ENCODE data around the gene BICC1.
A peak's percentile ranks its signal among the peaks of the same experiment; 100 is the strongest.
"Not testable (repeated sequence)": the region's sequence is repeated elsewhere in the genome, so short reads cannot be mapped to it uniquely, and the experiment has no call there.

Gene BICC1

DNA sequence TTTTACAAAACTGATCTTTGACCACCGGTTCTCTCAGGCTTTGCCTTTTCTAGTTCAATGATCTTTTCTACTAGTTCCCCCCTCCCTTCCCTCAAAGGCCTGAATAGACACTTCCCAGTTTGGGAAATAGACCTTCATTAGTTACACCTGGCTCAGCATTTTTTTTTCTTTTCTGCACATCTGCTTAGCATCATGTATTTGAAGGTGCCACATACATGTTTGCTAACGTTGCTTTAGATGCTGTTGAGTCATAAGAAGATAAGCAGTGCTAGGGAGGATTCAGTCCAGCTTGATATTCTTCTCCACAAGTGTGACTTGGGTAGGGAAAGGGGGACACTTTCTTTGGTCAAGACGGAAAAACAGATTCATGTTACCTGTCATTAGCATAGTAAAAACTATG, 78.3 kb downstream of the BICC1 start:
- H3K27ac ChIP-seq (replicated peaks): no peak overlapping the region
- H3K4me3 ChIP-seq (replicated peaks; ENCODE audit: insufficient read depth, low read length): no peak overlapping the region
- DNase-seq (ENCODE audit: low read depth in 1 of 2, low spot score in 1 of 2): no peak
- TF ChIP-seq POLR2AphosphoS5 (IDR thresholded peaks at IDR 0.05; ENCODE audit: low read depth): no peak
- TF ChIP-seq GABPA (IDR thresholded peaks at IDR 0.05; ENCODE audit: low read depth): no peak
- TF ChIP-seq, protein P1, sequence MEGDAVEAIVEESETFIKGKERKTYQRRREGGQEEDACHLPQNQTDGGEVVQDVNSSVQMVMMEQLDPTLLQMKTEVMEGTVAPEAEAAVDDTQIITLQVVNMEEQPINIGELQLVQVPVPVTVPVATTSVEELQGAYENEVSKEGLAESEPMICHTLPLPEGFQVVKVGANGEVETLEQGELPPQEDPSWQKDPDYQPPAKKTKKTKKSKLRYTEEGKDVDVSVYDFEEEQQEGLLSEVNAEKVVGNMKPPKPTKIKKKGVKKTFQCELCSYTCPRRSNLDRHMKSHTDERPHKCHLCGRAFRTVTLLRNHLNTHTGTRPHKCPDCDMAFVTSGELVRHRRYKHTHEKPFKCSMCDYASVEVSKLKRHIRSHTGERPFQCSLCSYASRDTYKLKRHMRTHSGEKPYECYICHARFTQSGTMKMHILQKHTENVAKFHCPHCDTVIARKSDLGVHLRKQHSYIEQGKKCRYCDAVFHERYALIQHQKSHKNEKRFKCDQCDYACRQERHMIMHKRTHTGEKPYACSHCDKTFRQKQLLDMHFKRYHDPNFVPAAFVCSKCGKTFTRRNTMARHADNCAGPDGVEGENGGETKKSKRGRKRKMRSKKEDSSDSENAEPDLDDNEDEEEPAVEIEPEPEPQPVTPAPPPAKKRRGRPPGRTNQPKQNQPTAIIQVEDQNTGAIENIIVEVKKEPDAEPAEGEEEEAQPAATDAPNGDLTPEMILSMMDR (IDR thresholded peaks at IDR 0.05; ENCODE audit: insufficient read depth, low read length): no peak
- no peak for TF ChIP-seq REST (IDR thresholded peaks at IDR 0.05; ENCODE audit: insufficient replicate concordance, low read depth)
- TF ChIP-seq SPI1 (IDR thresholded peaks at IDR 0.05; ENCODE audit: borderline replicate concordance, low read depth): no peak
- no peaks in the 10 kb centered on the region for H3K27me3 ChIP-seq (ENCODE audit: insufficient read depth, poor library complexity, severe bottlenecking)

- Histone ChIP-seq H3K27ac (replicated peaks) (no peak overlapping the region), H3K4me3 (replicated peaks; ENCODE audit: insufficient read depth, low read length) (no peak overlapping the region), H3K27me3 (ENCODE audit: insufficient read depth, poor library complexity, severe bottlenecking) (no peaks in the 10 kb centered on the region)
- TF ChIP-seq POLR2AphosphoS5 (IDR thresholded peaks at IDR 0.05; ENCODE audit: low read depth) (peak; percentile 41; the same call in 1 of the 2 replicates), GABPA (IDR thresholded peaks at IDR 0.05; ENCODE audit: low read depth) (no peak), SPI1 (IDR thresholded peaks at IDR 0.05; ENCODE audit: borderline replicate concordance, low read depth) (peak; percentile 76; the same call in 1 of the 2 replicates), REST (IDR thresholded peaks at IDR 0.05; ENCODE audit: insufficient replicate concordance, low read depth) (no peak)
- TF ChIP-seq, protein P1 (IDR thresholded peaks at IDR 0.05; ENCODE audit: insufficient read depth, low read length): no peak
- DNase-seq (ENCODE audit: low read depth in 1 of 2, low spot score in 1 of 2): peak in 1 of 2 experiments; percentile 79
Observed at GRCh38 chr10:58593008-58593407, 80.3 kb downstream of the BICC1 start.

GRCh38 chr10:58597211-58597610, 84.5 kb downstream of the BICC1 start:
- not testable (repeated sequence) for H3K27ac ChIP-seq (replicated peaks); H3K4me3 ChIP-seq (replicated peaks; ENCODE audit: insufficient read depth, low read length); H3K27me3 ChIP-seq (ENCODE audit: insufficient read depth, poor library complexity, severe bottlenecking)
- DNase-seq (ENCODE audit: low read depth in 1 of 2, low spot score in 1 of 2): peak in 1 of 2 experiments; percentile 41
- 0 out of 2 replicates have a peak, but pooled peaks have one; percentile 14 for TF ChIP-seq POLR2AphosphoS5 (IDR thresholded peaks at IDR 0.05; ENCODE audit: low read depth)

DNA sequence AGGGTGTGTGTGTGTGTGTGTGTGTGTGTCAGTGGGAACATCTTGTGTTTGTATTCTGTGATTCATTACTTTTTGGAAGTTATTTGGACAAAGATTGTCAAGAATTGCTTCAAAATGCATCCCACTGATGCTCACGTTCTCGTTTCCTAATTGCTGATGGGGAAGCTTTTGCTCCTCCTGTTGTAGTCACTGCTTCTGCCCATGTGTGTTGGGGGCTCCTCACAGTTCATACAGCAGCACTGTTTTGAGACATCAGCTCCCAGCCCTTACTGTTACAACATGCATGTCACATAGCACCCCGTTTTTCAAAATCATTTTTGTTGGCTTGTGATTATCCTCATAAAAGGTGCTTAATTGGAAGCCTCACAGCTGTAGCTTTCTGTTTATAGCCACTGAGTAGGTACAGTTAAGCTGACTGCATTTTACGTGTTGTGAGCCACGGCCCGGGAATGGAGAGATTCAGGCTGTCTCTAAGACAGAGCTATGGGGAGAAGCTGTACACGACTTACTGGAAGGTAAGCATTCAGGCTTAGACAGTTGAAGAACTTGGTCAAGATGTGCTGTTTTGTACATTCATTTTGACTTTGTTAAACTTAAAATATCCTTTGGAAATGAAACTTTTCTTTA, 87.4 kb downstream of the BICC1 start:
- DNase-seq (ENCODE audit: low read depth in 1 of 2, low spot score in 1 of 2): no peak
- H3K27ac ChIP-seq (replicated peaks): no peak overlapping the region
- TF ChIP-seq GABPA (IDR thresholded peaks at IDR 0.05; ENCODE audit: low read depth) (no peak), SPI1 (IDR thresholded peaks at IDR 0.05; ENCODE audit: borderline replicate concordance, low read depth) (no peak), REST (IDR thresholded peaks at IDR 0.05; ENCODE audit: insufficient replicate concordance, low read depth) (no peak), POLR2AphosphoS5 (IDR thresholded peaks at IDR 0.05; ENCODE audit: low read depth) (no peak)
- TF ChIP-seq, protein P1 (IDR thresholded peaks at IDR 0.05; ENCODE audit: insufficient read depth, low read length): no peak
- H3K27me3 ChIP-seq (ENCODE audit: insufficient read depth, poor library complexity, severe bottlenecking): no peaks in the 10 kb centered on the region
- H3K4me3 ChIP-seq (replicated peaks; ENCODE audit: insufficient read depth, low read length): no peak overlapping the region

Data from HL-60 (cell line).